Stomach (tissue), 9 donors: Measurements from ENCODE around the gene MFSD6. TPM values are rescaled to one million over a fixed set of nuclear protein-coding genes. Genes with fewer than 3 reads are reported as not detected.

Experiments used
- DNase-seq, 2 donors: peaks; one replicate each; pipeline versions ENCODE4 v3.0.0 to v3.0.0-alpha.2; 2013 to 2019
- H3K27ac ChIP-seq, 5 donors: fragments of 200-600 bp in 4 of 5; sonication (generic) in 4 of 5; one replicate each; pipeline ENCODE4 v1.5.1; 2013 to 2019; ENCODE audit warnings: mild to moderate bottlenecking in 1 of 5, moderate library complexity in 1 of 5
- H3K27me3 ChIP-seq, 3 donors: fragments of 200-600 bp; sonication (generic); one replicate each; pipeline ENCODE4 v1.5.1; 2017 to 2019; ENCODE audit warnings: mixed run types in 1 of 3
- H3K36me3 ChIP-seq, 4 donors: fragments of 200-600 bp; sonication (generic); 1 replicate in 3 of 4; 2 replicates in 1 of 4; pipeline ENCODE4 v1.5.1; 2016 to 2019
- H3K4me1 ChIP-seq, 4 donors: fragments of 200-600 bp; sonication (generic); one replicate each; pipeline ENCODE4 v1.5.1; 2016 to 2019
- H3K4me3 ChIP-seq, 4 donors: fragments of 200-600 bp; sonication (generic) in 3 of 4; one replicate each; pipeline ENCODE4 v1.5.1; 2016 to 2019; ENCODE audit warnings: mild to moderate bottlenecking in 1 of 4
- H3K9me3 ChIP-seq, 4 donors: fragments of 200-600 bp; sonication (generic); one replicate each; pipeline ENCODE4 v1.5.1; 2016 to 2019
- CTCF ChIP-seq, 7 experiments: fragments of 450-650 bp in 4 of 7; fragments of 200-600 bp in 3 of 7; sonication (generic) in 3 of 7; IDR thresholded peaks; one replicate each; pipeline ENCODE4 v1.5.1; 2016 to 2019; ENCODE audit warnings: antibody characterized with exemption in 7 of 7, control low read depth in 2 of 7, mild to moderate bottlenecking in 1 of 7
- EP300 ChIP-seq: sonication (generic); formaldehyde crosslinking; IDR thresholded peaks from one replicate; pipeline ENCODE4 v1.6.1; 2017; ENCODE audit warnings: antibody characterized with exemption
- POLR2A ChIP-seq, 4 donors: fragments of 450-650 bp; IDR thresholded peaks; one replicate each; pipeline ENCODE4 v1.6.1; 2016; ENCODE audit warnings: antibody characterized with exemption in 4 of 4, control low read depth in 2 of 4, mild to moderate bottlenecking in 1 of 4, moderate library complexity in 1 of 4
- POLR2AphosphoS5 ChIP-seq, 3 donors: sonication (generic); formaldehyde crosslinking; IDR thresholded peaks; one replicate each; pipeline ENCODE4 v1.6.1; 2016; ENCODE audit warnings: antibody characterized with exemption in 3 of 3
- WGBS, 5 donors: extraction: QIAGEN DNeasy Blood & Tissue Kit in 3 of 5; methylation state at CpG; one replicate each; pipeline versions ENCODE4 v1.1.5 to v1.1.7; 2013 to 2018; 5-methylcytosine and 5-hydroxymethylcytosine counted together
- intact Hi-C: fragments of 100-400 bp; cut with DNase I; formaldehyde crosslinking; loops from one replicate; pipeline ENCODE4 v1.15.1; 2023; ENCODE audit warnings: low total_unique reads
- polyA plus RNA-seq, 3 donors: library from polyadenylated mRNA; stranded (reverse); fragments of 200-250 nt; gene quantifications; one replicate each; pipeline ENCODE4 v1.2.3, GENCODE V29; 2013
- total RNA-seq, 5 donors: library from RNA; depleted of rRNA; stranded (reverse); fragments of >200 nt; gene quantifications; one replicate each; pipeline versions ENCODE4 v1.1.0 to v1.2.3, GENCODE V29; 2014 to 2016
- donor health status: healthy with polysubstance abuse.
- donor health status: Bipolar disorder and iron deficiency.
- donor health status: healthy.

MFSD6 gene
- total and polyA plus RNA-seq, 8 donors = 9.2 to 134 (median 37.2) TPM

- Histone ChIP-seq H3K9me3 (no peaks in the 10 kb centered on the region), H3K27ac (no peak overlapping the region), H3K27me3 (no peaks in the 10 kb centered on the region), H3K4me3 (no peak overlapping the region), H3K36me3 (no peaks in the 10 kb centered on the region), H3K4me1 (peaks cover 5 to 46% (median 21%) of the 10 kb centered on the region in 4 donors)
- TF ChIP-seq POLR2A (IDR thresholded peaks at IDR 0.05) = no peak
- TF ChIP-seq POLR2AphosphoS5 (IDR thresholded peaks at IDR 0.05) = no peak
- TF ChIP-seq CTCF (IDR thresholded peaks at IDR 0.05) = no peak
- no peak for TF ChIP-seq EP300
- intact Hi-C loops = no loop called here
- 77 to 80% (median 79%) methylated on average over 4 of the region's 4 CpGs for WGBS, 5 donors
- DNase-seq = no peak
These were observed 118.1 kb downstream of the MFSD6 start for GRCh38 chr2:190526105-190526750.

- H3K4me1 ChIP-seq = peaks cover 5 to 46% (median 21%) of the 10 kb centered on the region in 4 donors
- no peaks in the 10 kb centered on the region for H3K27me3 ChIP-seq
- no peak overlapping the region for H3K27ac ChIP-seq
- DNase-seq = no peak
- H3K36me3 ChIP-seq = no peaks in the 10 kb centered on the region
- no peaks in the 10 kb centered on the region for H3K9me3 ChIP-seq
- intact Hi-C loops = no loop called here
- 87 to 98% (median 94%) methylated on average over 4 of the region's 4 CpGs for WGBS, 5 donors
- TF ChIP-seq CTCF (IDR thresholded peaks at IDR 0.05) = no peak
- no peak for TF ChIP-seq POLR2A (IDR thresholded peaks at IDR 0.05)
- no peak for TF ChIP-seq POLR2AphosphoS5 (IDR thresholded peaks at IDR 0.05)
- no peak for TF ChIP-seq EP300
- H3K4me3 ChIP-seq = no peak overlapping the region
These were observed 119.1 kb downstream of the MFSD6 start for GRCh38 chr2:190527214-190527613.

- no peak for TF ChIP-seq CTCF (IDR thresholded peaks at IDR 0.05)
- TF ChIP-seq POLR2A (IDR thresholded peaks at IDR 0.05) = no peak
- no peak for TF ChIP-seq POLR2AphosphoS5 (IDR thresholded peaks at IDR 0.05)
- no peak for TF ChIP-seq EP300
- Histone ChIP-seq H3K9me3 (no peaks in the 10 kb centered on the region), H3K27ac (no peak overlapping the region), H3K4me3 (no peak overlapping the region), H3K36me3 (no peaks in the 10 kb centered on the region), H3K4me1 (peaks cover 5 to 46% (median 21%) of the 10 kb centered on the region in 4 donors), H3K27me3 (no peaks in the 10 kb centered on the region)
- no peak for DNase-seq
- intact Hi-C loops = no loop called here
These were observed 119.8 kb downstream of the MFSD6 start for GRCh38 chr2:190527918-190528317.

- no peaks in the 10 kb centered on the region for H3K36me3 ChIP-seq
- H3K4me1 ChIP-seq = peaks cover 7 to 48% (median 25%) of the 10 kb centered on the region in 4 donors
- H3K27me3 ChIP-seq = no peaks in the 10 kb centered on the region
- TF ChIP-seq POLR2A (IDR thresholded peaks at IDR 0.05) = no peak
- TF ChIP-seq POLR2AphosphoS5 (IDR thresholded peaks at IDR 0.05) = no peak
- no peak for TF ChIP-seq CTCF (IDR thresholded peaks at IDR 0.05)
- no peak for TF ChIP-seq EP300
- WGBS, 5 donors = 24 to 60% (median 50%) methylated on average over 1 of the region's 1 CpG
- no peak for DNase-seq
- H3K27ac ChIP-seq = no peak overlapping the region
- no peak overlapping the region for H3K4me3 ChIP-seq
- intact Hi-C loops = no loop called here
- no peaks in the 10 kb centered on the region for H3K9me3 ChIP-seq
These were observed 120.4 kb downstream of the MFSD6 start for GRCh38 chr2:190528521-190529001.
